PC-3 (cell line): Measurements from ENCODE around the gene CFAP141. TPM values are rescaled to one million over a fixed set of nuclear protein-coding genes. Genes with fewer than 3 reads are reported as not detected.

ENCODE experiments used
- ATAC-seq: fragments of 200-7000 bp; cut with Tn5 transposase; 2 replicates; pipeline ENCODE4 v1.9.1; 2020; ENCODE audit warnings: mild to moderate bottlenecking, moderate library complexity
- BruUV-seq: library from RNA; stranded (reverse); fragments of 400-500 nt; replicated peaks from 2 replicates; lab custom pipeline; 2021; lab: Mats Ljungman, UMichigan
- CTCF ChIA-PET: fragments of 300-600 bp; sonication (Branson Sonifier 250); formaldehyde crosslinking; loops from one replicate; lab custom pipeline; 2022; ENCODE audit warnings: antibody characterized with exemption; lab: Charles Lee
- POLR2A ChIA-PET: fragments of 300-600 bp; sonication (Branson Sonifier 250); formaldehyde crosslinking; loops from one replicate; lab custom pipeline; 2022; ENCODE audit warnings: antibody characterized with exemption; ENCODE audit not compliant: unreplicated experiment; lab: Charles Lee
- DNase-seq: peaks from one replicate; pipeline ENCODE4 v3.0.0-alpha.2; 2015
- H2AFZ ChIP-seq: fragments of 300-600 bp; sonication (generic); 2 replicates; pipeline ENCODE4 v1.6.0; 2016; ENCODE audit warnings: antibody characterized with exemption, low read length
- H3F3A ChIP-seq: fragments of 300-600 bp; sonication (generic); one replicate; pipeline ENCODE4 v1.6.0; 2017; ENCODE audit warnings: antibody characterized with exemption, low read length, control low read depth, mild to moderate bottlenecking; ENCODE audit not compliant: unreplicated experiment
- H3K27ac ChIP-seq: fragments of 300-600 bp; sonication (generic); 2 replicates; pipeline ENCODE4 v1.5.1; 2016; ENCODE audit warnings: mild to moderate bottlenecking, low read length
- H3K27me3 ChIP-seq: fragments of 300-600 bp; sonication (generic); 2 replicates; pipeline ENCODE4 v1.6.1; 2016; ENCODE audit warnings: low read length, mixed read lengths
- H3K36me3 ChIP-seq: fragments of 300-600 bp; sonication (generic); 2 replicates; pipeline ENCODE4 v1.6.1; 2016; ENCODE audit warnings: low read depth, mixed run types, low read length, mixed read lengths
- H3K4me1 ChIP-seq: fragments of 300-600 bp; sonication (generic); 2 replicates; pipeline ENCODE4 v1.5.1; 2016; ENCODE audit warnings: low read length; ENCODE audit not compliant: insufficient read depth
- H3K4me2 ChIP-seq: fragments of 300-600 bp; sonication (generic); 2 replicates; pipeline ENCODE4 v1.6.0; 2016; ENCODE audit warnings: low read length
- H3K4me3 ChIP-seq: fragments of 300-600 bp; sonication (generic); 2 replicates; pipeline ENCODE4 v1.5.1; 2016; ENCODE audit warnings: mild to moderate bottlenecking, low read length, mixed read lengths
- H3K79me2 ChIP-seq: fragments of 300-600 bp; sonication (generic); 2 replicates; pipeline ENCODE4 v1.6.1; 2017; ENCODE audit warnings: low read length, mixed read lengths
- H3K9ac ChIP-seq: fragments of 300-600 bp; sonication (generic); 2 replicates; pipeline ENCODE4 v1.6.0; 2016; ENCODE audit warnings: mild to moderate bottlenecking, low read length
- H3K9me2 ChIP-seq: fragments of 300-600 bp; sonication (generic); replicated peaks from 2 replicates; pipeline ENCODE4 v1.6.1; 2016; ENCODE audit warnings: mixed run types, low read length, mixed read lengths
- H3K9me3 ChIP-seq: fragments of 300-600 bp; sonication (generic); 2 replicates; pipeline ENCODE4 v1.6.1; 2016; ENCODE audit warnings: low read length, mixed read lengths
- H4K20me1 ChIP-seq: fragments of 300-600 bp; sonication (generic); 2 replicates; pipeline ENCODE4 v1.6.1; 2016; ENCODE audit warnings: low read length, mixed read lengths
- CTCF ChIP-seq: fragments of 300-600 bp; sonication (generic); conservative IDR thresholded peaks from 2 replicates; pipeline ENCODE4 v1.5.1; 2017; ENCODE audit warnings: antibody characterized with exemption, low read depth, mild to moderate bottlenecking, low read length
- EZH2 ChIP-seq: fragments of 300-600 bp; sonication (generic); IDR thresholded peaks from one replicate; pipeline ENCODE4 v1.6.1; 2017; ENCODE audit warnings: antibody characterized with exemption, mild to moderate bottlenecking, low read length; ENCODE audit not compliant: unreplicated experiment
- EZH2phosphoT487 ChIP-seq: fragments of 300-600 bp; sonication (generic); IDR thresholded peaks from 2 replicates; pipeline ENCODE4 v1.6.1; 2018; ENCODE audit warnings: mild to moderate bottlenecking, antibody characterized with exemption, low read length, borderline replicate concordance
- intact Hi-C: fragments of 100-400 bp; cut with micrococcal nuclease; formaldehyde crosslinking; loops from 2 replicates; pipeline ENCODE4 v1.9.0; 2023
- total RNA-seq: library from RNA; depleted of rRNA; stranded (reverse); fragments of >200 nt; gene quantifications from 2 replicates; pipeline ENCODE4 v1.2.3, GENCODE V29; 2014

The CFAP141 gene
- total RNA-seq, 1 experiment from 2014 or later, result not detected

- ATAC-seq (peak; percentile 13), DNase-seq (peak; percentile 39)
- H3K36me3 ChIP-seq, result no peaks in the 10 kb centered on the region
- no peaks in the 10 kb centered on the region for H3K79me2 ChIP-seq
- ChIA-PET CTCF (no interaction called here), POLR2A (no interaction called here)
- intact Hi-C loops, result no loop called here
- H3K27ac ChIP-seq, result no peak overlapping the region
- no peaks in the 10 kb centered on the region for H3K9me2 ChIP-seq
- no peaks in the 10 kb centered on the region for H4K20me1 ChIP-seq
- no peaks in the 10 kb centered on the region for H3F3A ChIP-seq
- H3K4me2 ChIP-seq, result no peak overlapping the region
- no peak overlapping the region for H2AFZ ChIP-seq
- no peaks in the 10 kb centered on the region; the same call in 1 of the 2 replicates for H3K4me1 ChIP-seq
- no peak overlapping the region for H3K4me3 ChIP-seq
- peaks cover 27% of the 10 kb centered on the region for H3K27me3 ChIP-seq
- no peaks in the 10 kb centered on the region for H3K9me3 ChIP-seq
- no peak for TF ChIP-seq CTCF
- no peak for TF ChIP-seq EZH2phosphoT487
- TF ChIP-seq EZH2, result no peak
- no peak overlapping the region for H3K9ac ChIP-seq
- no TSS peak for BruUV-seq
Observed at GRCh38 chr1:154190550-154190949, 15.6 kb downstream of the CFAP141 start.

GRCh38 chr1:154186852-154187501 is 19.2 kb downstream of the CFAP141 start:
- POLR2A ChIA-PET, result no interaction called here
- TF ChIP-seq EZH2phosphoT487 (no peak), CTCF (no peak), EZH2 (no peak)
- Histone ChIP-seq H4K20me1 (peaks cover 2% of the 10 kb centered on the region), H3F3A (no peaks in the 10 kb centered on the region), H3K4me2 (no peak overlapping the region), H3K9me2 (no peaks in the 10 kb centered on the region), H3K27me3 (peaks cover 9% of the 10 kb centered on the region), H3K79me2 (peaks cover 10% of the 10 kb centered on the region), H3K4me1 (peaks cover 6% of the 10 kb centered on the region), H3K9ac (no peak overlapping the region), H2AFZ (no peak overlapping the region), H3K36me3 (no peaks in the 10 kb centered on the region), H3K27ac (no peak overlapping the region), H3K4me3 (no peak overlapping the region), H3K9me3 (no peaks in the 10 kb centered on the region)
- CTCF ChIA-PET, result interaction anchor here (0.5 kb wide), 1 partner anchor 10 kb away, joined by 9 read pairs; no protein-coding TSS in a partner anchor
- DNase-seq, result no peak
- ATAC-seq, result no peak
- intact Hi-C loops, result no loop called here
- BruUV-seq, result no TSS peak

- Histone ChIP-seq H3K36me3 (no peaks in the 10 kb centered on the region), H3K27me3 (peaks cover 2% of the 10 kb centered on the region; the same call in 1 of the 2 replicates), H3K9ac (no peak overlapping the region), H3K4me2 (no peak overlapping the region), H3K9me3 (no peaks in the 10 kb centered on the region), H2AFZ (no peak overlapping the region), H3K79me2 (peaks cover 18% of the 10 kb centered on the region), H3K9me2 (no peaks in the 10 kb centered on the region), H3F3A (no peaks in the 10 kb centered on the region), H3K27ac (no peak overlapping the region), H3K4me1 (peaks cover 9% of the 10 kb centered on the region), H4K20me1 (peaks cover 10% of the 10 kb centered on the region), H3K4me3 (no peak overlapping the region)
- intact Hi-C loops, result no loop called here
- POLR2A ChIA-PET, result no interaction called here
- CTCF ChIA-PET, result interaction anchor here (0.5 kb wide), 1 partner anchor 10 kb away, joined by 9 read pairs; no protein-coding TSS in a partner anchor
- TF ChIP-seq CTCF (peak; percentile 79), EZH2 (no peak), EZH2phosphoT487 (no peak)
- ATAC-seq (no peak), DNase-seq (peak; percentile 69)
- BruUV-seq, result no TSS peak
Observed at GRCh38 chr1:154186177-154186576, 20.0 kb downstream of the CFAP141 start.
